CD14-positive monocyte (primary cell): ENCODE data around the gene BORCS5. TPM values are rescaled to one million over a fixed set of nuclear protein-coding genes. Genes with fewer than 3 reads are reported as not detected.

Source experiments
- DNase-seq, 3 donors: peaks; one replicate each; pipeline ENCODE4 v3.0.0-alpha.2; 2011 to 2022
- H2AFZ ChIP-seq: 2 replicates; pipeline ENCODE4 v1.6.0; 2012; ENCODE audit warnings: mild to moderate bottlenecking, low read depth, low read length, inconsistent platforms; ENCODE audit not compliant: insufficient read depth, poor library complexity, severe bottlenecking
- H3K27ac ChIP-seq, 2 donors: 1 replicate in 1 of 2; 2 replicates in 1 of 2; pipeline ENCODE4 v1.5.1; 2012 to 2013; ENCODE audit warnings: low read length in 2 of 2, control low read depth in 1 of 2, inconsistent platforms in 1 of 2, low read depth in 1 of 2, mild to moderate bottlenecking in 1 of 2
- H3K27me3 ChIP-seq, 2 donors: one replicate each; pipeline versions ENCODE4 v1.6.0 to v1.6.1; 2011 to 2013; ENCODE audit warnings: low read length in 2 of 2; ENCODE audit not compliant: control insufficient read depth in 2 of 2, insufficient read depth in 2 of 2
- H3K36me3 ChIP-seq, 2 donors: replicated peaks in 1 of 2; 1 replicate in 1 of 2; 2 replicates in 1 of 2; pipeline versions ENCODE4 v1.5.1 to v1.6.1; 2012 to 2013; ENCODE audit warnings: low read length in 2 of 2, control low read depth in 1 of 2, inconsistent platforms in 1 of 2, mild to moderate bottlenecking in 1 of 2; ENCODE audit not compliant: insufficient read depth in 2 of 2, control insufficient read depth in 1 of 2
- H3K4me1 ChIP-seq, 2 donors: 1 replicate in 1 of 2; 2 replicates in 1 of 2; pipeline versions ENCODE4 v1.5.1 to v1.6.1; 2012 to 2013; ENCODE audit warnings: low read length in 2 of 2, control low read depth in 1 of 2, inconsistent platforms in 1 of 2, mild to moderate bottlenecking in 1 of 2, moderate library complexity in 1 of 2; ENCODE audit not compliant: insufficient read depth in 2 of 2, control insufficient read depth in 1 of 2
- H3K4me2 ChIP-seq: replicated peaks from 2 replicates; pipeline ENCODE3; 2012; ENCODE audit warnings: low read length, moderate library complexity, mild to moderate bottlenecking; ENCODE audit not compliant: poor library complexity, severe bottlenecking; ENCODE audit errors: extremely low read depth
- H3K4me3 ChIP-seq, 3 experiments: fragments of 200-600 bp in 1 of 3; sonication (generic) in 1 of 3; replicated peaks in 1 of 3; 1 replicate in 2 of 3; 2 replicates in 1 of 3; pipeline ENCODE4 v1.5.1; 2011 to 2013; ENCODE audit warnings: low read length in 3 of 3, mild to moderate bottlenecking in 3 of 3, control low read depth in 2 of 3, low read depth in 2 of 3, inconsistent platforms in 1 of 3, moderate library complexity in 1 of 3
- H3K79me2 ChIP-seq: 2 replicates; pipeline ENCODE4 v1.6.0; 2012; ENCODE audit warnings: mild to moderate bottlenecking, control low read depth, inconsistent platforms, low read length, moderate library complexity; ENCODE audit not compliant: insufficient read depth
- H3K9ac ChIP-seq: 2 replicates; pipeline ENCODE4 v1.6.0; 2017; ENCODE audit warnings: low read length, mild to moderate bottlenecking; ENCODE audit not compliant: insufficient read depth, poor library complexity, severe bottlenecking
- H3K9me3 ChIP-seq, 2 donors: replicated peaks in 1 of 2; 1 replicate in 1 of 2; 2 replicates in 1 of 2; pipeline versions ENCODE4 v1.5.1 to v1.6.1; 2012 to 2013; ENCODE audit warnings: low read length in 2 of 2, control low read depth in 1 of 2; ENCODE audit not compliant: control insufficient read depth in 1 of 2, insufficient read depth in 1 of 2
- H4K20me1 ChIP-seq: 2 replicates; pipeline ENCODE4 v1.6.0; 2012; ENCODE audit warnings: mild to moderate bottlenecking, low read length, control low read depth, moderate library complexity; ENCODE audit not compliant: insufficient read depth
- H3K27ac Mint-ChIP-seq, 7 donors: one replicate each; pipeline ENCODE4 v1.8.0; 2020; ENCODE audit warnings: mild to moderate bottlenecking in 7 of 7, mixed read lengths in 7 of 7, moderate library complexity in 6 of 7, inconsistent platforms in 2 of 7
- H3K27me3 Mint-ChIP-seq, 3 donors: one replicate each; pipeline ENCODE4 v1.8.0; 2021 to 2022; ENCODE audit warnings: low read depth in 3 of 3, mild to moderate bottlenecking in 3 of 3, mixed read lengths in 3 of 3, moderate library complexity in 3 of 3, inconsistent platforms in 1 of 3
- H3K36me3 Mint-ChIP-seq, 2 donors: one replicate each; pipeline ENCODE4 v1.8.0; 2020; ENCODE audit warnings: mixed read lengths in 2 of 2, inconsistent platforms in 1 of 2, mild to moderate bottlenecking in 1 of 2
- H3K4me1 Mint-ChIP-seq: one replicate; pipeline ENCODE4 v1.8.0; 2020; ENCODE audit warnings: mild to moderate bottlenecking, mixed read lengths
- H3K4me3 Mint-ChIP-seq, 2 donors: one replicate each; pipeline ENCODE4 v1.8.0; 2020; ENCODE audit warnings: mild to moderate bottlenecking in 2 of 2, mixed read lengths in 2 of 2, moderate library complexity in 1 of 2
- H3K9me3 Mint-ChIP-seq, 7 donors: one replicate each; pipeline ENCODE4 v1.8.0; 2020 to 2022; ENCODE audit warnings: mixed read lengths in 7 of 7, mild to moderate bottlenecking in 6 of 7, moderate library complexity in 6 of 7, inconsistent platforms in 2 of 7
- CTCF ChIP-seq: fragments of 200-600 bp; IDR thresholded peaks from one replicate; pipeline ENCODE4 v1.8.0; 2022; ENCODE audit warnings: antibody characterized with exemption, mild to moderate bottlenecking
- WGBS: methylation state at CpG from one replicate; pipeline ENCODE4 v1.1.5; 2013; ENCODE audit warnings: missing lambda C conversion rate; ENCODE audit not compliant: insufficient coverage; 5-methylcytosine and 5-hydroxymethylcytosine counted together
- intact Hi-C, 2 donors: fragments of 100-400 bp; cut with micrococcal nuclease; formaldehyde crosslinking; loops; one replicate each; pipeline versions ENCODE4 v1.15.0 to v1.15.1; 2023
- polyA plus RNA-seq, 3 donors: library from polyadenylated mRNA; depleted of rRNA in 1 of 3; unstranded in 2 of 3; stranded (reverse) in 1 of 3; fragments of 300-500 nt in 2 of 3; fragments of >200 nt in 1 of 3; fragmentation: Illumina TruSeq in 2 of 3; gene quantifications; 1 replicate in 2 of 3; 2 replicates in 1 of 3; pipeline ENCODE4 v1.2.3, GENCODE V29; 2012 to 2021

Gene BORCS5
- polyA plus RNA-seq, 3 donors: 8.5 to 15.1 (median 9.6) TPM

DNA sequence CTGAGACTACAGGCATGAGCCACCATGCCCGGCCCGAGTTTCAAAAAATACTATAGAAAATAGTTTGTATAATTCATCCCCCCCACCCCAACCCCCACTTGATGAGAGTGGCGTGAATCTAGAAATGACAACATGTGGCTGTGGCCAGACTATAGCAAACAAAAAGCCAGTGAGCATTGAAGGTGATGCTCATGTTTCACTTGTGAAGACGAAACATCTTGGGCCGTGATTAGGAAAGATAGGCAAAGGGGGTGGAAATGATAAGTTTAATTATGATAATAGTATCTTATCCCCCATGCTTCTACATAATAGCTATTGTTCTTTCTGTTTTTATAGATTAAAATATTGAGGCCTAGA, 8.5 kb downstream of the BORCS5 start:
- H3K79me2 ChIP-seq: no peaks in the 10 kb centered on the region
- H2AFZ ChIP-seq: no peak overlapping the region
- H3K4me1 Mint-ChIP-seq: peaks cover 13% of the 10 kb centered on the region
- H3K9ac ChIP-seq: no peak overlapping the region
- TF ChIP-seq CTCF: no peak
- intact Hi-C loops: no loop called here
- H3K36me3 Mint-ChIP-seq: peaks cover 23 to 27% of the 10 kb centered on the region in 2 donors
- H3K4me2 ChIP-seq: no peak overlapping the region
- H3K27ac Mint-ChIP-seq: no peak overlapping the region
- H3K9me3 ChIP-seq: no peaks in the 10 kb centered on the region
- no peaks in the 10 kb centered on the region for H3K27me3 Mint-ChIP-seq
- no peaks in the 10 kb centered on the region for H4K20me1 ChIP-seq
- peaks cover 0 to 6% of the 10 kb centered on the region in 2 donors for H3K4me1 ChIP-seq
- DNase-seq: no peak
- no peak overlapping the region for H3K4me3 Mint-ChIP-seq
- peak overlapping the region in 1 of 2 donors; percentile 23 for H3K27ac ChIP-seq
- no peaks in the 10 kb centered on the region for H3K27me3 ChIP-seq
- no peaks in the 10 kb centered on the region for H3K9me3 Mint-ChIP-seq
- H3K4me3 ChIP-seq: no peak overlapping the region
- no CpG with 5 or more reads among the region's 5 CpGs for WGBS
- peaks cover 3 to 33% of the 10 kb centered on the region in 2 donors for H3K36me3 ChIP-seq

GRCh38 chr12:12365931-12366431, 9.1 kb downstream of the BORCS5 start:
- no peak overlapping the region for H3K4me2 ChIP-seq
- no peak overlapping the region for H3K4me3 ChIP-seq
- Mint-ChIP-seq H3K27me3 (no peaks in the 10 kb centered on the region), H3K27ac (peak overlapping the region in 4 of 7 donors; percentile 3 to 58 (median 45)), H3K36me3 (peaks cover 23 to 27% of the 10 kb centered on the region in 2 donors), H3K4me1 (peaks cover 13% of the 10 kb centered on the region), H3K9me3 (no peaks in the 10 kb centered on the region), H3K4me3 (no peak overlapping the region)
- no peak overlapping the region for H3K9ac ChIP-seq
- 40% methylated on average over 2 of the region's 4 CpGs for WGBS
- H3K27ac ChIP-seq: peak overlapping the region in 1 of 2 donors; percentile 23
- H3K36me3 ChIP-seq: peaks cover 3 to 33% of the 10 kb centered on the region in 2 donors
- no peak overlapping the region for H2AFZ ChIP-seq
- H3K27me3 ChIP-seq: no peaks in the 10 kb centered on the region
- TF ChIP-seq CTCF: no peak
- H4K20me1 ChIP-seq: no peaks in the 10 kb centered on the region
- H3K9me3 ChIP-seq: no peaks in the 10 kb centered on the region
- peaks cover 0 to 6% of the 10 kb centered on the region in 2 donors for H3K4me1 ChIP-seq
- no peak for DNase-seq
- intact Hi-C loops: no loop called here
- no peaks in the 10 kb centered on the region for H3K79me2 ChIP-seq
